K562 (cell line): ENCODE measurements around the gene UBE2B. TPM values are rescaled to one million over a fixed set of nuclear protein-coding genes. Genes with fewer than 3 reads are reported as not detected.

Experiments
- ATAC-seq: fragments of 200-7000 bp; cut with Tn5 transposase; 3 replicates; pipeline ENCODE4 v1.9.1; 2020; ENCODE audit warnings: moderate library complexity
- BruUV-seq: library from RNA; stranded (reverse); fragments of 400-500 nt; replicated peaks from 2 replicates; lab custom pipeline; 2021; lab: Mats Ljungman, UMichigan
- CTCF ChIA-PET: fragments of 300-600 bp; formaldehyde crosslinking; extraction: SDS; loops from one replicate; lab custom pipeline; 2021; ENCODE audit warnings: low intra/inter-chr PET ratio; lab: Yijun Ruan, JAX
- POLR2A ChIA-PET: fragments of 300-600, 350-650 bp; sonication (Branson Sonifier 250); formaldehyde crosslinking; extraction: SDS; loops from one replicate; lab custom pipeline; 2021; ENCODE audit warnings: antibody characterized with exemption, inconsistent platforms; lab: Yijun Ruan, JAX
- DNase-seq, 4 experiments: peaks; one replicate each; pipeline versions ENCODE4 v3.0.0 to v3.0.0-alpha.2; 2011 to 2018; ENCODE audit warnings: low spot score in 3 of 4, mixed read lengths in 3 of 4; ENCODE audit errors: extremely low read depth in 1 of 4
- FAIRE-seq: peaks from 2 replicates; lab custom pipeline; 2011; peaks lifted over from hg19 to GRCh38; lab: Jason Lieb, UNC
- H2AFZ ChIP-seq: 2 replicates; pipeline ENCODE4 v1.6.0; 2011; ENCODE audit warnings: low read depth, low read length, control low read depth, inconsistent platforms
- H3K27ac ChIP-seq: fragments of 200-600 bp; 3 replicates; pipeline ENCODE4 v1.8.0; 2011; ENCODE audit warnings: low read depth, mild to moderate bottlenecking, control low read depth, inconsistent platforms, low read length, moderate library complexity, mixed read lengths; ENCODE audit errors: extremely low read depth
- H3K27me3 ChIP-seq, 2 experiments: fragments of 300-600 bp in 1 of 2; 2 replicates in 1 of 2; 3 replicates in 1 of 2; pipeline versions ENCODE4 v1.6.0 to v1.8.0; 2011; ENCODE audit warnings: inconsistent platforms in 2 of 2, low read length in 2 of 2, mild to moderate bottlenecking in 1 of 2, mixed read lengths in 1 of 2, moderate library complexity in 1 of 2; ENCODE audit not compliant: control insufficient read depth in 2 of 2, insufficient read depth in 2 of 2
- H3K36me3 ChIP-seq: fragments of 300-600 bp; 3 replicates; pipeline ENCODE4 v1.8.0; 2011; ENCODE audit warnings: mild to moderate bottlenecking, low read length, inconsistent platforms; ENCODE audit not compliant: control insufficient read depth, insufficient read depth
- H3K4me1 ChIP-seq, 2 experiments: fragments of 200-600 bp in 1 of 2; replicated peaks in 1 of 2; 2 replicates in 1 of 2; 3 replicates in 1 of 2; pipeline versions ENCODE4 v1.5.1 to v1.8.0; 2011; ENCODE audit warnings: inconsistent platforms in 2 of 2, low read length in 2 of 2, mild to moderate bottlenecking in 1 of 2, mixed read lengths in 1 of 2, moderate library complexity in 1 of 2; ENCODE audit not compliant: control insufficient read depth in 2 of 2, insufficient read depth in 2 of 2
- H3K4me2 ChIP-seq: 2 replicates; pipeline ENCODE4 v1.6.1; 2011; ENCODE audit warnings: low read length, control low read depth, inconsistent platforms, mixed read lengths; ENCODE audit not compliant: insufficient read depth
- H3K4me3 ChIP-seq: fragments of 200-600 bp; sonication (generic), shearing (Covaris generic); 2 replicates; pipeline ENCODE4 v1.5.1; 2016; ENCODE audit warnings: control low read depth, inconsistent platforms
- H3K79me2 ChIP-seq: fragments of 200-600 bp; 3 replicates; pipeline ENCODE4 v1.8.0; 2011; ENCODE audit warnings: low read length, inconsistent platforms; ENCODE audit not compliant: control insufficient read depth, insufficient read depth
- H3K9ac ChIP-seq, 2 experiments: 2 replicates each; pipeline versions ENCODE4 v1.6.0 to v1.6.1; 2011; ENCODE audit warnings: low read depth in 2 of 2, low read length in 2 of 2, control low read depth in 1 of 2, inconsistent platforms in 1 of 2, mild to moderate bottlenecking in 1 of 2, mixed read lengths in 1 of 2; ENCODE audit not compliant: insufficient read depth in 1 of 2
- H3K9me1 ChIP-seq: one replicate; pipeline ENCODE4 v1.6.0; 2011; ENCODE audit warnings: inconsistent platforms, mild to moderate bottlenecking, low read length, moderate library complexity; ENCODE audit not compliant: control insufficient read depth, insufficient read depth
- H3K9me3 ChIP-seq: replicated peaks from 2 replicates; pipeline ENCODE4 v1.5.1; 2011; ENCODE audit warnings: low read depth, low read length, inconsistent platforms; ENCODE audit not compliant: control insufficient read depth, insufficient read depth
- H4K20me1 ChIP-seq: replicated peaks from 2 replicates; pipeline ENCODE4 v1.6.1; 2011; ENCODE audit warnings: low read length, inconsistent platforms, mixed read lengths; ENCODE audit not compliant: control insufficient read depth, insufficient read depth
- BRD4 ChIP-seq: fragments of 200-600 bp; sonication (generic); IDR thresholded peaks from 2 replicates; pipeline ENCODE4 v1.6.1; 2017; ENCODE audit warnings: inconsistent platforms
- CUX1 ChIP-seq: fragments of 200-800 bp; sonication (Bioruptor generic); IDR thresholded peaks from 2 replicates; pipeline ENCODE4 v1.6.1; 2016; ENCODE audit warnings: missing genetic modification characterization, missing compliant biosample characterization
- EGR1 ChIP-seq: fragments of 450-650 bp; conservative IDR thresholded peaks from 2 replicates; pipeline ENCODE4 v1.6.1; 2017; ENCODE audit warnings: mild to moderate bottlenecking
- GTF2E2 ChIP-seq: fragments of 200-800 bp; sonication (Bioruptor generic); IDR thresholded peaks from 2 replicates; pipeline ENCODE4 v1.6.1; 2016; ENCODE audit warnings: missing genetic modification characterization, missing compliant biosample characterization
- PRDM10 ChIP-seq: fragments of 450-650 bp; IDR thresholded peaks from 2 replicates; pipeline ENCODE4 v1.6.1; 2018; ENCODE audit not compliant: partially characterized antibody
- SRSF3 ChIP-seq: fragments of 200-400 bp; formaldehyde crosslinking; IDR thresholded peaks from 2 replicates; pipeline ENCODE4 v1.6.1; 2016; ENCODE audit warnings: mild to moderate bottlenecking, low read length, moderate library complexity; ENCODE audit not compliant: insufficient read depth
- ZNF121 ChIP-seq: sonication (generic); formaldehyde crosslinking; conservative IDR thresholded peaks from 2 replicates; pipeline ENCODE4 v1.8.0; 2022; ENCODE audit warnings: missing genetic modification reagents
- ZNF740 ChIP-seq, 3 experiments: fragments of 200-800 bp in 1 of 3; sonication (Bioruptor generic) in 1 of 3; sonication (generic) in 1 of 3; formaldehyde crosslinking in 1 of 3; IDR thresholded peaks; 2 replicates each; pipeline versions ENCODE4 v1.6.1 to v1.8.0; 2016 to 2022; ENCODE audit warnings: mild to moderate bottlenecking in 2 of 3, missing compliant biosample characterization in 2 of 3, missing genetic modification characterization in 2 of 3, missing genetic modification reagents in 1 of 3
- ZNF766 ChIP-seq: fragments of 200-800 bp; sonication (Bioruptor generic); conservative IDR thresholded peaks from 2 replicates; pipeline ENCODE4 v1.6.1; 2016; ENCODE audit warnings: missing genetic modification characterization, missing compliant biosample characterization
- ZSCAN32 ChIP-seq: fragments of 450-650 bp; formaldehyde crosslinking; IDR thresholded peaks from 2 replicates; pipeline ENCODE4 v1.4.0; 2020; ENCODE audit warnings: mild to moderate bottlenecking, moderate library complexity
- WGBS: fragments of 100-300 bp; shearing (Covaris generic); methylation state at CpG from one replicate; pipeline ENCODE4 v1.1.6; 2016; ENCODE audit warnings: low coverage, mixed read lengths; ENCODE audit not compliant: insufficient coverage; ENCODE audit errors: missing lambda C conversion rate; 5-methylcytosine and 5-hydroxymethylcytosine counted together
- in situ Hi-C: fragments of 300-500 bp; cut with MboI; formaldehyde crosslinking; loops from 4 replicates; pipeline ENCODE4 v1.15.0; 2018; ENCODE audit warnings: inconsistent platforms, mixed read lengths
- intact Hi-C: fragments of 100-400 bp; cut with micrococcal nuclease; formaldehyde crosslinking; loops from 2 replicates; pipeline ENCODE4 v1.14.2; 2022
- polyA plus RNA-seq, 8 experiments: library from polyadenylated mRNA; depleted of rRNA in 4 of 8; stranded (reverse) in 5 of 8; unstranded in 3 of 8; fragments of >200 nt; fragmentation: Nextera tagmentation in 2 of 8; fragmentation: Illumina TruSeq in 1 of 8; extraction: Ambion mirVana in 2 of 8; extraction: Trizol in 1 of 8; gene quantifications; 2 replicates each; pipeline versions ENCODE4 v1.2.1 to v1.2.3, GENCODE V29; 2011 to 2014; ENCODE audit warnings: inconsistent platforms in 1 of 8, missing spikeins in 1 of 8
- total RNA-seq, 7 experiments: library from RNA; depleted of rRNA in 6 of 7; stranded (reverse); fragments of >200 nt in 6 of 7; fragmentation: Illumina TruSeq in 2 of 7; extraction: Trizol in 2 of 7; gene quantifications; 2 replicates each; pipeline versions ENCODE4 v1.2.1 to v1.2.3, GENCODE V29; 2011 to 2021; ENCODE audit warnings: low replicate concordance in 1 of 7

Gene UBE2B
- total and polyA plus RNA-seq, 9 of the 15 experiments (the other 6 are each of a cell fraction or from before 2014, with no cell fraction given) = 13.1 to 198 (median 75.5) TPM

GRCh38 chr5:134370311-134370870 is 978 bp upstream of the UBE2B start:
- Histone ChIP-seq H3K79me2 (peaks cover 59% of the 10 kb centered on the region), H3K4me3 (peak overlapping the region; percentile 81), H3K27me3 (no peaks in the 10 kb centered on the region), H3K36me3 (peaks cover 14% of the 10 kb centered on the region; the same call in 2 of the 3 replicates), H3K9me3 (peaks cover 5% of the 10 kb centered on the region), H3K27ac (peak overlapping the region; percentile 99), H3K9ac (peak overlapping the region; percentile 1 to 98; a peak in 2 of 4 replicates), H3K4me2 (peak overlapping the region; percentile 90), H3K9me1 (no peaks in the 10 kb centered on the region), H3K4me1 (peaks cover 5 to 9% of the 10 kb centered on the region in 2 experiments; a peak in 3 of 5 replicates), H4K20me1 (peaks cover 12% of the 10 kb centered on the region), H2AFZ (peak overlapping the region; percentile 100)
- no peak for FAIRE-seq
- ChIA-PET POLR2A (interaction anchor here (0.9 to 5.2 kb wide), 2 partner anchors 12 to 177 kb away, joined by 3 to 36 read pairs; no protein-coding TSS in a partner anchor), CTCF (no interaction called here)
- in situ Hi-C loops (no loop called here), intact Hi-C loops (loop anchor here (2.0 to 5.0 kb wide), 3 partner anchors 63 to 194 kb away; partner anchors contain the start of gene SKP1)
- ATAC-seq = no peak
- peak in 2 of 4 experiments; percentile 9 to 21 for DNase-seq
- WGBS = 5% methylated on average over 5 of the region's 5 CpGs
- TSS peak; percentile 77 for BruUV-seq
- TF ChIP-seq ZNF766 (0 out of 2 replicates have a peak, but pooled peaks have one; percentile 35), ZSCAN32 (CRISPR knock-in tag) (peak; percentile 39; the same call in 1 of the 2 replicates), EGR1 (peak; percentile 7; the same call in 1 of the 2 replicates), ZNF121 (CRISPR knock-in tag) (no peak), CUX1 (CRISPR knock-in tag) (0 out of 2 replicates have a peak, but pooled peaks have one; percentile 63), PRDM10 (peak; percentile 38), GTF2E2 (tag) (peak; percentile 16; the same call in 1 of the 2 replicates), BRD4 (0 out of 2 replicates have a peak, but pooled peaks have one; percentile 12), SRSF3 (no peak), ZNF740 (CRISPR knock-in tag; IDR thresholded peaks at IDR 0.05) (peak; percentile 24; the same call in 1 of the 2 replicates), ZNF740 (tag; IDR thresholded peaks at IDR 0.05) (no peak)
